Inflammatory macrophage treated with lipopolysaccharide for 4 hours (primary cell): ENCODE data around the gene RIMBP3C.
"Not testable (repeated sequence)": the region's sequence is repeated elsewhere in the genome, so short reads cannot be mapped to it uniquely, and the experiment has no call there.

Source experiments
- DNase-seq: peaks from one replicate; pipeline ENCODE4 v3.0.0-alpha.2; 2020

The RIMBP3C gene

GRCh38 chr22:21516970-21517764 is 34.1 kb downstream of the RIMBP3C start:
- not testable (repeated sequence) for DNase-seq

- not testable (repeated sequence) for DNase-seq
Observed at GRCh38 chr22:21516522-21516921, 34.7 kb downstream of the RIMBP3C start.

DNA sequence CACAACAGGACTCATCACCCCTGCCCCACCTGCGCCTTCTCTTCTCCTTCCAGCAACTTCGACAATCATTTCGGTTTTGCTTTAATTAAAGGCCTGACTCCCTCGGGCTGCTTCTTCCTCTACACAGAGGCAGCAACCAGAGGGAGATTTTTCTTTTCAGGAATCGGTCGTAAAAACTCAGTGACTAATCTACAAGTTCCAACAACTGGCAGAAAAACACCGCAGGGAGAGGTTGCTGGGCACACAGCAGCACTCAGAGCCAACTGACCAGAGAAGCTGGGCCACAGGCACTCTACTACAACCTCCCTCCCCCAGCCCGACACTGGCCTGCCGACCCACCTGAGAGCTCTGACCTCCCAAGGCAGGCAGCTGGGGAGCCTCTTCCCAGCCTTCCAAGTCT is 36.0 kb downstream of the RIMBP3C start:
- not testable (repeated sequence) for DNase-seq

- DNase-seq: not testable (repeated sequence)
Observed at GRCh38 chr22:21514117-21514516, 37.1 kb downstream of the RIMBP3C start.

DNA sequence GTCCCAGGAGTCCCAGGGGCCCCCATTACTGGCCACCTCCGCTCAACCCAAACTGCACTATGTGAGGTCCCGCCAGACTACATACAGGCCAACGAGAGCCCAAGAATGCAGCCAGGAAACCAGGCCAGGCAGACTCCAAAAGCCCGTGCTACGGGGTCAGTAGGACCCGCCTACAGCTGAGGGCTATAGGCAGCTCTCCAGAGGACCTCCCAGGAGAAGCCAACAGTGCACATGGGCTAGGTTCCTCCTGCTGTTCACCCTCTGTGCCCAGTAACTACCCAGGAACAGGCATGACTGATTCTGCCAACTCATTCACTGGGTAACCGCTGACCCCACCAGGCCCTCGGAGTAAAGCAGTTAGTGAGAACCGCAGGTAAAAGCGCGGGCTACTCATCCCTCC is 39.2 kb downstream of the RIMBP3C start:
- DNase-seq: not testable (repeated sequence)

GRCh38 chr22:21510397-21510796 is 40.9 kb downstream of the RIMBP3C start:
- DNase-seq: not testable (repeated sequence)

- not testable (repeated sequence) for DNase-seq
Observed at GRCh38 chr22:21499623-21500506, 51.4 kb downstream of the RIMBP3C start.

- not testable (repeated sequence) for DNase-seq
Observed at GRCh38 chr22:21498489-21498888, 52.8 kb downstream of the RIMBP3C start.

GRCh38 chr22:21497984-21498383 is 53.3 kb downstream of the RIMBP3C start:
- DNase-seq: not testable (repeated sequence)
